GM19395 (cell line): ENCODE data around the gene SPINT2.
A peak's percentile ranks its signal among the peaks of the same experiment; 100 is the strongest.
"Not testable (repeated sequence)": the region's sequence is repeated elsewhere in the genome, so short reads cannot be mapped to it uniquely, and the experiment has no call there.

Source experiments
- ATAC-seq: cut with Tn5 transposase; IDR thresholded peaks from one replicate; pipeline ENCODE4 v1.9.1; 2021; ENCODE audit warnings: mild to moderate bottlenecking, moderate library complexity; ENCODE audit not compliant: unreplicated experiment

Gene SPINT2

GRCh38 chr19:38264486-38265212 is at the start of gene SPINT2:
Gene SPINT2 (plus strand): TSS chr19:38264573. CDS start chr19:38264893, 320 bp downstream.
- no peak for ATAC-seq

- no peak for ATAC-seq
Measured at GRCh38 chr19:38216785-38217641, 47.4 kb upstream of the SPINT2 start.

GRCh38 chr19:38218204-38218603 is 46.2 kb upstream of the SPINT2 start:
- no peak for ATAC-seq

GRCh38 chr19:38219221-38219620 is 45.2 kb upstream of the SPINT2 start:
- ATAC-seq: no peak

GRCh38 chr19:38221421-38221820 is 43.0 kb upstream of the SPINT2 start:
- no peak for ATAC-seq

- no peak for ATAC-seq
Measured at GRCh38 chr19:38221919-38222830, 42.2 kb upstream of the SPINT2 start.

GRCh38 chr19:38223119-38223523 is 41.3 kb upstream of the SPINT2 start:
- no peak for ATAC-seq

GRCh38 chr19:38223617-38224013 is 40.8 kb upstream of the SPINT2 start:
- ATAC-seq: no peak

- ATAC-seq: peak; percentile 57
Measured at GRCh38 chr19:38224014-38224862, 40.1 kb upstream of the SPINT2 start, which contains the start of gene DPF1. Gene DPF1 (minus strand): TSS chr19:38224222. CDS start chr19:38224142, 80 bp downstream.

- not testable (repeated sequence) for ATAC-seq
Measured at GRCh38 chr19:38224863-38225218, 39.5 kb upstream of the SPINT2 start.

- no peak for ATAC-seq
Measured at GRCh38 chr19:38227287-38228004, 36.9 kb upstream of the SPINT2 start.

GRCh38 chr19:38228005-38228377 is 36.4 kb upstream of the SPINT2 start:
- no peak for ATAC-seq

- no peak for ATAC-seq
Measured at GRCh38 chr19:38228491-38229439, 35.6 kb upstream of the SPINT2 start.

- ATAC-seq: peak; percentile 61
Measured at GRCh38 chr19:38229585-38230073, 34.7 kb upstream of the SPINT2 start.

- not testable (repeated sequence) for ATAC-seq
Measured at GRCh38 chr19:38230506-38231133, 33.8 kb upstream of the SPINT2 start.

GRCh38 chr19:38231918-38232317 is 32.5 kb upstream of the SPINT2 start:
- ATAC-seq: no peak

GRCh38 chr19:38233740-38234251 is 30.6 kb upstream of the SPINT2 start:
- no peak for ATAC-seq
